Posterior vena cava (tissue), 2 donors: ENCODE results near the gene SRC. TPM values are rescaled to one million over a fixed set of nuclear protein-coding genes. Genes with fewer than 3 reads are reported as not detected.

ENCODE experiments used
- DNase-seq: peaks from one replicate; pipeline ENCODE4 v3.0.0-alpha.2; 2020; ENCODE audit warnings: low spot score
- intact Hi-C, 2 donors: fragments of 100-400 bp; cut with DNase I; formaldehyde crosslinking; loops; one replicate each; pipeline versions ENCODE4 v1.14.1 to v1.14.2; 2022 to 2023
- total RNA-seq, 2 donors: library from RNA; stranded (reverse); fragmentation: NEBNext Ultra II Directional; extraction: Animal tissue kit (Norgen Biotek cat#: 25700); gene quantifications; one replicate each; pipeline ENCODE4 v1.2.1, GENCODE V29; 2021
- donor health status: DM: yes; HTN: yes; CAD: no.
- donor health status: DM: yes; HTN: yes; CAD: no.

SRC gene
- total RNA-seq, 2 donors from 2014 or later, result 35.4 to 39.1 TPM

DNA sequence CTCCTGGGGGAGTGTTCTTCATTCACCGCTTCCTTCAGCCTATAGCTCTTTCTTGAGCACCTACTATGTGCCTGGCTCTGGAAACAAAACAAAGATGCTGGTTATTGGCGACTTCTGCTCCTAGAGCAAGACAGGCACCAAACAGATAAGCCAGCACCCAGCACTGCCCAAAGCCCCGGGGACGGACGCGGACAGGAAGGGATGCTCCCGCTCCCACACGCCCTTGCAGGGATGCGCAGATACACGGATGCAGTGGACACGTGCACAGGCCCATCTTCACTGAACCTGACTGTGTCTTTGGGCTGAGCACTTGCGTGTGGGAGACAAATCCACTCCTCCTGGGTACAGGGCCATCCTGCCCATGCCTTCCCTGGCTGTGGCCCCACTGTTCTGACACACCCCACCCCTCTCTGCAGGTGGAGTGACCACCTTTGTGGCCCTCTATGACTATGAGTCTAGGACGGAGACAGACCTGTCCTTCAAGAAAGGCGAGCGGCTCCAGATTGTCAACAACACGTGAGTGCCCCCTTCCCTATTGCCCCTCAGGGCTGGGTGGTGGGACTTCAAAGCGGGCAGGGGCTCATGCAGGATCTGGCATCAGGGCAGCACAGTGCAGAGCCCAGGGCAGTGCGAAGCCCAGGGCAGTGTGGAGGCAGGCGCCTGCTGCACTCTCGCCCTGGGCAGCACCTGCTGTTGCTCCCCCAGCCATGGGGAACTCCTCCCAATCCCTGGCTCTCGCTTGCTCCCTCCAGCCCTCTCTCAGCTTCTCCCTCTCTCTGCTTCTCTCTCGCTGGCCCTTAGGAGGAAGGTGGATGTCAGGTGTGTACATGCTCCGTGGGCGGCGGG, 39.9 kb downstream of the SRC start:
- intact Hi-C loops, result loop anchor here in 1 of 2 donors (5.0 kb wide), 1 partner anchor 104 kb away; no protein-coding TSS in a partner anchor
- DNase-seq, result peak; percentile 70

DNA sequence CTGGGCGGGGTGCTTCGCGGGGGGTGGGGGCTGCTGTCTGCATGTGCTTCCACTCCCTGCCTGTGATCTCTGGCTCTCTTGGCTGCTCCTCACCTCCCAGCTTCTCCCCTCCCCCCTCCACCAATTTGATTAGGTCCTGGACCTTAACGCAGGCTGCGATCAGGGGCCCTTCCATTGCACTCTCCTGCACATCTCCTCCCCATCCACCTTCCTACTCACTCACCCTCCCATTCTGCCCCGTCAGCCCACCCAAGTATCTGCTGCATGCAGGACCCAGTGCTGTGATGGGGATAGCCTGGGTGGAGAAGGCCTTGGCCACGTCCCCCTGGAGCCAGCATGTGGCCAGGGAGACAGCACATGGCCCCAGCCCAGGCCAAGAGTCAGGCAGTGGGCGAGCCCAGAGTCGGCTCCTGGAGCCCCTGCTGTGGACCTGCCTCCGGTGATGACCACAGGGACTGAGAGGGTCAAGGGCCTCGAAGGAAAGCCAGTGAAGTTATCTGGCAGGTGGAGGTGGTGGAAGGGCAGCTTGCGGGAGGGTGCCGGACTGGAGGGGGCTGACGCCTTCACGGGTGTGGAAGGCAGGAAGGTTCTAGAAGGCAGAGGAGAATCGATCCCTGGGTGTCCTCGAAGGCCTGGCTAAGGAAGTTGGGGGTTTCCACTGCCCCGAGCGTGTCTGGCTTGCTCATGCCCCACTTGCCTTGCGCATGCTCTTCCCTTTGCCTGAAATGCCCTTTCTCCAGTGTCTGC, 40.7 kb downstream of the SRC start:
- peak; percentile 64 for DNase-seq
- intact Hi-C loops, result loop anchor here in 1 of 2 donors (5.0 kb wide), 1 partner anchor 104 kb away; no protein-coding TSS in a partner anchor

DNA sequence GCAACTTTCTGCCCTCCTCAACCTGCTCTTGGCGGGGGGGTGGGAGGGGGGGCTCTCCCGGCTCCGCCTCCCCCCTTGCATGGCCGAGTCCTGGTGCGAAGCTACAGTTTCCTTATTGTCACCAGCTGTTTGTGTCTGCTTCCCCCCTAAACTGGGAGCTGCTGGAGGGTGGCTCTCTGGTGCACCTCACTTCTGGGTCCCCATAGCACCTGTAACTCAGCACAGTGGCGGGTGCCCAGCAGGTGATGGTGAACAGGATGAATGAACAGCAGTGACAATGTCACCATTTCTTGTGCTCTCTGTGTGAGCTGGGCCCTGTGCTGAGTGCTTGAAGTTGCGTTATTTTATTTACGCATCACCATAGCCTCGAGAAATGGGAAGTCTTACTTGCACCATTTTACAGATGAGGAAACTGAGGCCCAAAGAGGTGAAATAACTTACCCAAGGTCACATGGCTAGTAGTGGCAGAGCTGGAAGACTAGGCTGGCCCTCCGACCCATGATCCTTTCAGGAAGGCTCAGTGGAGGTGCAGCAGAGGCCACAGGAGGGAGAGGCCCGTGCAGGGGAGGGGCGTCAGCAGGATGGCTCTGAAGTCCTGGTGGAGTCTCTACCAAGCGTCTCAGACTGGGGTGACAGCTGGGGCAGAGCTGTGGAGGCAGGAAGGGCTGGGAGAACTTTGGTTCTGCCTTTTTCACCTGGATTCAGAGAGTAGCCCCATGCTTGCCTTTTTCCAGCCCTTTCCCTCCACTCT, 41.8 kb downstream of the SRC start:
- DNase-seq, result peak; percentile 60
- intact Hi-C loops, result loop anchor here in 1 of 2 donors (5.0 kb wide), 1 partner anchor 105 kb away; no protein-coding TSS in a partner anchor

DNA sequence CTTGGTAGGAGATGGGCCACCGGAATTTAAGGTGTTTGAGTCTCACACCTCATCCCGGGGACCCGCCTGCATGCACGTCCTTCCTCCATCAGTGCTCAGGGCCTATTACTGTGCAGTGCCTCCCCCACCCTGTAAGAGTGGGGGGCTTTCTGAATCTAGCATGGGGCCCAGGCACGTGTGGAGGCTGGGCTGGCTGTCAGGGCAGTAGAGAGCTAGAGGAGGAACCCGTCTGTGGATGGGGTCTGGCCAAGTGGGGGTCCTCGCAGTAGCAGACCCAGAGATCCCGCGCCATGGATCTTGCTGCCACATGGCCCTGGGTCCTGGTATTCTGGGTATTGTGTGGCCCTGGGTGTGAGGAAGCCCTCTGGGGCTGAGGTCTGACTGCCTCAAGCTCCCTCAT, 42.9 kb downstream of the SRC start:
- peak; percentile 74 for DNase-seq
- intact Hi-C loops, result loop anchor here in 1 of 2 donors (5.0 kb wide), 1 partner anchor 107 kb away; no protein-coding TSS in a partner anchor

DNA sequence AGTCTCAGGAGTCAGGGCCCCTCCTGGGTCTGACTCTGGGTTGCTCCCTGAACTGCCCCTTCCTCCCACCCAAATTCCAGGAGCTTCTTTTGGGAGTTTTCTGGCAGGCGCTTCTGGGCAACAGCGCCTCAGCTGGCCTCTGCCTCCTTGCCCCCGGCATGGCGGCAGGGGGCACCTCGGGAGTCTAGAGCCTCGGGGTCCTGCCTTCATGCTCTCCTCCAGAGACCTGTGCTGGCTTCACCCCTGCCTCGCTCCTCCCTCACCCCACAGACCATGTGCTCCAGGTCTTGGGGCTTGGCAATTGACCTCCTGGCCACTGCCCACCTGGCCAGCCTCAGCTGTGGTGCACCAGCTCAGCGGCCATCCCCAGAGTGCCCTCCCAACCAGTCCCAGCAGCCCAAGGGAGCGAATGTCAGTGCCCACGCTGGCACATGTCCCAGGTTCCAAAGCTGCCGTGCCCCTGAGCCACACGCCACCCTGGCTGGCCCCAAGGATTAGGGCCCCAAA, 43.4 kb downstream of the SRC start:
- intact Hi-C loops, result loop anchor here in 1 of 2 donors (5.0 kb wide), 1 partner anchor 107 kb away; no protein-coding TSS in a partner anchor
- DNase-seq, result peak; percentile 74

DNA sequence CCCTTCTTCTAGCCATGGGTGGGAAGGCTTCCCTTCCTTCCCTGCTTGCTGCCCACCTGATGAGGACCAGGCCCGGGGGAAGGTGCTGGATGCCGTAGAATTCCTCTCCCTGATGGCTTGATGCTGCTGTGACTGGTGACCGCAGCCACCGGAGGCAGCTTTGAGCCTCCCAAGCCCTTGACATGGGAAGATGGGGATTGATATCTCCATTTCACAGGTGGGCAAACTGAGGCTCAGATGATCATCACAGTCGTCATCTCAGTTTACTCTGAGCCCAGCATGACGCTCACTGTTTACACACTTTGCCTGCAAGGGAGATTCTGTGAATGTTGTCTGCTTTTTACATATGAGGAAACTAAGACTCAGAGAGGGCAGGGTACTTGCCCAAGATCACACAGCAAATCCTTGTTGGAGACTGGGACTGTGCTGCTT, 43.9 kb downstream of the SRC start:
- no peak for DNase-seq
- intact Hi-C loops, result loop anchor here (5.0 kb wide), 2 partner anchors 108 to 137 kb away; partner anchors contain the start of gene BLCAP (in 1 of the 2)

DNA sequence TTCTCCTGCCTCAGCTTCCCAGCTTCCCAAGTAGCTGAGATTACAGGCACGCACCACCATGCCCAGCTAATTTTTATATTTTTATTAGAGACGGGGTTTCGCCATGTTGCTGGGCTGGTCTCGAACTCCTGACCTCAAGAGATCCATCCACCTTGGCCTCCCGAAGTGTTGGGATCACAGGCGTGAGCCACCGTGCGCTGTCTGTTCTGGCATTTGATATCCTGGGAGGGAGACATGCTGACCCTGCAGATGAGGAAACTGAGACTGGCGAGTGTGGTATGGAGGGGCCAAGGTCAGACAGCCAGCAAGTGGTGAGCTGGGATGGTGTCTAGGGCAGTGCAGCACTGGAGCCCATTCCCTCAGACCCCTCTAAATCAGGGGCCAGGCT, 44.6 kb downstream of the SRC start:
- DNase-seq, result peak; percentile 42
- intact Hi-C loops, result loop anchor here in 1 of 2 donors (5.0 kb wide), 1 partner anchor 137 kb away; the partner anchor contains the start of gene BLCAP

DNA sequence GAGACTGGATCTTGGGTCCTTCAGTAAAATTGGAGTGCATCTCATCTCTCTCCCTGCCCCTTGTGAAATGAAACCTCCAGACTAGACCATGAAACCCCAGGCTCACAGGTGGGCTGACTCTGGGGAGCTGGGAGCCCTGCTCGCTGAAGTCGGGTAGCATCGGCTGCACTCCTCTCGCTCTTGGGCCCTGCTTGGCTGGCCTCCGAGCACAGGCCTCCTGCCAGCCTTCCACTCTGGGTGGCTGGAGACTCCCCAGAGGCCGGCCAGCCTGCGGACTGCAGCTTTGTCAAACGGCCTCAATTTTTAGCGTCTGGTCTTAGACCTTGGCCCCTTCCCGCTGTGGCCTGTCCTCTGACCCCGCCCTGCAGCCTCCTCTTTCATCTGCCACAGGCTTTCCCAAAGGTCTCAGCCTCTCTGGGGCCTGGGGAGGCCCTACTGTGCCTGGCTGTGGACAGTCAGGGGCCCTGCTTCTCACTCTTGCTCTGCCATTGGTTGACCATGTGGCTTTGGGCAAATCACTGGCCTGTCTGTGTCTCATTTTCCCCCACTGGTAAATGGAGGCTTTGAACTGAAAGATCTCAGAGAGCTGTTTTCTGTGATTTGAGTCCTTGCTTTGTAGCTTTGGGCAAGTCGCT, 45.1 kb downstream of the SRC start:
- DNase-seq, result peak; percentile 73
- intact Hi-C loops, result loop anchor here in 1 of 2 donors (5.0 kb wide), 1 partner anchor 136 kb away; the partner anchor contains the start of gene BLCAP

DNA sequence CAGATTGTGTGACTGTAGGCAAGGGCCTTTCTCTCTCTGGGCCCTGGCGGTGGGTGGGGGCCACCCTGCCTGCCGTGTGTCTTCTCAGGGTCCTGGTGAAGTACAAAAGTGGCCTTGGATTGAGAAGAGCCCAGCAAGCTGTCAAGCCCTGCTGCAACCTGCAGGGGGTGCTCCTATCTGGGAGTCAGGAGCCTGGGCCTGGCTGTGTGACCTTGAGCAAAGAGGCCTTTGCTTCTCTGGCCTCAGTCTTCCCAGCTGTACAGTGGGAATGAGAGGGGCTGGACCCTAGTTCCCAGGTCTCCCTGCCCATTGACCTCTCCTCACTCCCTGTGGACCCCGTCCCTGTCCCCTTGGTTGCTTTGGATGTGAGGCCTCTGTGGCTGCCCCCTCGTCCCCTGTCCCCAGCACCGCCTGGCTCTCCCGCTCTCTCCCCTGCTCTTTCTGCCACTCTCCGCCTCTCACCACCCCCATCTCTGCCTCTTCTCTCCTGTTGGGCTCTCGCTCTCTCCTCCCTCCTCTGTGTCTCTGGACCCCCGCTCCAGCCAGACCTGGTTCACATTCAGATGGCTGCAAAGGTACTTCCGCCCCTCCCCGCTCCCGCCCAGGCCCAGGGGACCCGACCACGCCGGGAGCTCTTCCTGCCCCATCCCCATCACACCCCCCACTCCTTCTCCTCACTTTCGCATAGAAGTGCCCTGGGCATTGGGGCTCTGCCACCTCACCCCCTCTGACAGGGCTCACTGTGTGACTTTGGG, 46.7 kb downstream of the SRC start:
- intact Hi-C loops, result loop anchor here in 1 of 2 donors (5.0 kb wide), 1 partner anchor 135 kb away; the partner anchor contains the start of gene BLCAP
- no peak for DNase-seq

DNA sequence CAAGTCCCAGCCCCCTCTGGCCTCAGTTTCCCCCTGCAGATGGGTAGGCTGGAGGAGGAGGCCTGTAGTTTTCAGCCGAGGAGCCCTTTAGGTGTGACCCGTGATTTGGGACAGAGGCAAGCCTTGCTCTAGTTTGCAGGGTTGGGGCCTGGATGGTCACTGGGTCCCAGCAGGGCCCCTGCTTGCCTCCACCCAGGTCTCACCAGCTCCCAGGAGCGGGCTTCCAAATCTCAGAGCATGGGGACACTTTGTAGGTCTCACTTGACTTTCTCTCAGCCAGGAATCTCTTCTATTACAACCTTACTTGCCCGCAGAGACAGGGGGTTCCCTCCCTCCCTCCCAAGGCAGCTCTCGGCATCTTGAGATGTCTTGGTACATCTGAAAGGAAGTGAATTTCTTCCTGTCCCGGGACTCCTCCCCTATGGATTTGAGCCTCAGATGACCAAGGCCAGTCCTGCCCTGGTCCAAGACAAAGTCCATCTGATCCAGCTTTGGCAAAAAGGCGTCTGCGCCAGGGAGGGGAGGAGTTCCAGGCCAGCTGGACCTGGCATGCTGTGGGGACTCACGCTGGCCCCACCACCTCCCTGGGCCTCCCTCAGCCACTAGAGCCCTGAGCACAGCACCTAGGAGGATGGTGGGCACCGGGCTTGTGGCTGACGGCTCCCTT, 47.4 kb downstream of the SRC start:
- peak; percentile 79 for DNase-seq
- intact Hi-C loops, result loop anchor here in 1 of 2 donors (5.0 kb wide), 1 partner anchor 134 kb away; the partner anchor contains the start of gene BLCAP

DNA sequence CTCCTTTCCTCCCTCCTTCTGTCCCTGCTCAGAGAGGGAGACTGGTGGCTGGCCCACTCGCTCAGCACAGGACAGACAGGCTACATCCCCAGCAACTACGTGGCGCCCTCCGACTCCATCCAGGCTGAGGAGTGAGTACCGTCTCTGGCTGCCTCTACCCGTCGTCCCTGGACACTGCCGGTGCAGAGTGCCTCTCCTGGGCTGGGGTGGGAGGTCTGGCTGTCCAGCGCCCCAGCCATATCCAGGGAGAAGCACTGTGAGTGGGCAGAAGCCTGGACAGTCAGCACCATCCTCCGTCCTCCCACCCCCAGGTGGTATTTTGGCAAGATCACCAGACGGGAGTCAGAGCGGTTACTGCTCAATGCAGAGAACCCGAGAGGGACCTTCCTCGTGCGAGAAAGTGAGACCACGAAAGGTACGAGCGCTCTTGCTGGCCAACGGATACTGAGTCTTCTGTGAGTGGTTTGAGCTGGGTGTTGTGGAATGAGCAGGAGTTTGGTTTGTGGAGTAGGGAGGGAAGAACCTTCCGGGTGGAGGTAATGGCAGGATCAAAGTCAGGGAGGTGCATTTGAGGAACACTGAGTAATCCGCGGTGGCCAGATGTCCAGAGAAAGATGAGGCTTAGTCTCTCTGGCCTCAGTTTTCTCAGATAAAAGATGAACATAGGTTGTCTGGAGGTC, 48.1 kb downstream of the SRC start:
- intact Hi-C loops, result loop anchor here in 1 of 2 donors (5.0 kb wide), 1 partner anchor 133 kb away; the partner anchor contains the start of gene BLCAP
- no peak for DNase-seq

DNA sequence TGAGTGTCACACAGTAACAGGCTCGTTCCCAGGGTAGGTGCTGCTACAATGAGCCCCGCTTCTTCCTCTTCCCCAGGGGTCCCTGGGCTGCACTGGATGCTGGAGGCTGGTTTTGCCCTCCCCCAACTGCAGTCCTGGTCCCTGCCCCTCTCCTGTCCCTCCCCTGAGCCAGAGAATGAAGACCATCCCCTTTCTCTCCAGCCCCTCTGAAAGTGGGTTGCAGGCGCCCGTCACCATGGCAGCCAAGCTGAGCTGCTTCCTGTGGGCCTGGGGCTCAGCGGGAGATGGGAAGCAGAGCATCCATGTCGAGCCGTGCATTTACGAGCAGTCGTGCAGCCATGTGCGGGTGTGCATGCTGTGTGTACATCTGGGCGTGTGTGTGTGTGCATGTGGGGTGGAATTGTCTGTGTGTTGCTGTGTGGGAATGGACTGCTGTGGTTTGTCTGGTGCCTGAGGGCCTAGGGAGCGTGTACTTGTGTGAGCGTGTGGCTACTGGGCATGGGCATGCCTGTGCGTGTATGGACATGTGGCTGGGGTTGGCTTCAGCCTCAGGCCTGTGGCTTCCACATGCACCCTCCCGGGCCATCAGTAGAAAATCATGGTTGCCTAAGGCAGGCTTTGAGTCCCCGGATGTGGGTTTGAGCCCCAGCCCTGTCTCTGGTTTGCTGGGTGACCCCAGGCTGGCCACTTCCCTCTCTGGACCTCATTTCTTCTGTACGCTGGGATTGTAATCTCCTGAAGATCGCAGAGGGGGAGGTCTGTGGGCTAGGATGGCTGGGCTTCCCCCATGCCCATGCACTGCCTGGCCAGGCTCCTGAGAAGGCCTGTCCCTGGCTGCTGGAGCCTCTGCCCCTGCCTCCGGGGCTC, 48.8 kb downstream of the SRC start:
- intact Hi-C loops, result loop anchor here in 1 of 2 donors (5.0 kb wide), 1 partner anchor 133 kb away; the partner anchor contains the start of gene BLCAP

DNA sequence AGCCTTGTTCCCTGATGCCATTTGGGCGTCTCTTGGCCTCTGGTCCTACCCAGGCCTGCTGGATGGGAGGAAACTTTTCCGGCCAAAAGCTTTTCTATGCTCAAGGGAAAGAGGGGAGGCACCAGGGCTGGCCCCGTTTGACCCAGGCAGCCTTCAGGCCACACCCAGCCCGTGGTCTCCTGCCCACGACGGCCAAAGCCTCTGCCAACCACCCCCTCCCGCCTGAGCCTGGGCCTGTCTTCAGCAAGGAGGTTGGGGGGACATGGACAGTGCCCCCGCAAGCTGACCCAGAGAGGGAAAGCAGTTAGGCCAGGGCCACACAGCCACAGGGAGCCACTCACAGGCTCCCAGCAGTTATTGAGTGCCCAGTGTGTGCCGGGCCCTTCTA, 49.5 kb downstream of the SRC start:
- DNase-seq, result no peak
- intact Hi-C loops, result no loop called here

More for the DNA sequence above, 48.8 kb downstream of the SRC start:
- no peak for DNase-seq

DNA sequence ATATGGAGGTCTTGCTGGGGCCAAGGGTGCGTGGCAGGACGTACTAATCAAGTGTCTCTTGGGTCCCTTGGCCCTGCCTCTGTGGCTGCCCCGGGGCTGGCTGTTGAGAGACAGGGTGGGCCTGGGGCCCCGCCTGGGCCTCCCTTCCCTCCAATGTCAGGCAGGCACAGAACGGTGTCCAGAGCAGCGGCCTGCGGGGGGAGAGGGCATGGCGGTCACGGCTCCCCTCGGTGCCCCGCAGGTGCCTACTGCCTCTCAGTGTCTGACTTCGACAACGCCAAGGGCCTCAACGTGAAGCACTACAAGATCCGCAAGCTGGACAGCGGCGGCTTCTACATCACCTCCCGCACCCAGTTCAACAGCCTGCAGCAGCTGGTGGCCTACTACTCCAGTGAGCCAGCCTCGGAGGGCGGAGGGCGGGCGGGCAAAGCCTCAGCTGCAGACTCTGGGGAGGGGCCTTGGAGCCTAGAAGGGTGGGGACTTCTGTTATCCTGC, 50.0 kb downstream of the SRC start:
- intact Hi-C loops, result no loop called here
- no peak for DNase-seq

DNA sequence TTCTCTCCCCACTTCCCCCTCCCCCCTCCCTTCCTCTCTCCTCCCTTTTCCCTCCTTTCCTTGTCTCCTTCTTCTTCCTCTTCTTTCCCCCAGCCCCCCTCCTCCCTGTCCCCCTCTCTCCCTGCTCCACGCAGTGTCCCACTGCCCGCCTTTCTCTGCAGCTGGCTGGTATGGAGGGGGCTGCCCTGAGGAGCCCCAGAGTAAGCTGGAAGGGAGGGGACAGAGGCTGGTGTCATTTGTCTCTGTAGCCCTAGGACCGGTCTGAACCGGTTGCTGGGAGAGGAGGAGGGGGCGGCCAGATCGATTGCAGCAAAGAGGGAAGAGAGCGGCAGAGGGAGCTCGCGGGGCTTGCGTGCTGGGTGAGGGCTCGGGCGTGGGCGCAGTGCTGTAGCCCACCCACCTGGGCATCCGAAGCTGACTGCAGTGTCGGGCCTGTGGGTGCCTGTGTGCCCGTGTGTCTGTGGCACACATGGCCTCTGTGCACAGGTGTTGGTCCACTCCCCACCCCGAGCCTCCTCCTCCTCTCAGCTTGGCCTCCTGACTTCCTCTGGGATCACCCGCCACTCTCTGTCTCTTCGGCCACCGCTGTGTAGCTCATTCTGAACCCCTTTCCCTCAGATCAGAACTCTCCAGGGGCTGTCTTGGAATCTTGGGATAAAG, 50.6 kb downstream of the SRC start:
- no peak for DNase-seq
- intact Hi-C loops, result no loop called here
